Superior temporal gyrus (tissue), 1 donor: Measurements from ENCODE around the gene CIAO3.
A peak's percentile ranks its signal among the peaks of the same experiment; 100 is the strongest.
"Not testable (repeated sequence)": the region's sequence is repeated elsewhere in the genome, so short reads cannot be mapped to it uniquely, and the experiment has no call there.

Source experiments
- DNase-seq: peaks from one replicate; pipeline ENCODE4 v3.0.0-alpha.2; 2016; ENCODE audit errors: extremely low spot score

CIAO3 gene

DNA sequence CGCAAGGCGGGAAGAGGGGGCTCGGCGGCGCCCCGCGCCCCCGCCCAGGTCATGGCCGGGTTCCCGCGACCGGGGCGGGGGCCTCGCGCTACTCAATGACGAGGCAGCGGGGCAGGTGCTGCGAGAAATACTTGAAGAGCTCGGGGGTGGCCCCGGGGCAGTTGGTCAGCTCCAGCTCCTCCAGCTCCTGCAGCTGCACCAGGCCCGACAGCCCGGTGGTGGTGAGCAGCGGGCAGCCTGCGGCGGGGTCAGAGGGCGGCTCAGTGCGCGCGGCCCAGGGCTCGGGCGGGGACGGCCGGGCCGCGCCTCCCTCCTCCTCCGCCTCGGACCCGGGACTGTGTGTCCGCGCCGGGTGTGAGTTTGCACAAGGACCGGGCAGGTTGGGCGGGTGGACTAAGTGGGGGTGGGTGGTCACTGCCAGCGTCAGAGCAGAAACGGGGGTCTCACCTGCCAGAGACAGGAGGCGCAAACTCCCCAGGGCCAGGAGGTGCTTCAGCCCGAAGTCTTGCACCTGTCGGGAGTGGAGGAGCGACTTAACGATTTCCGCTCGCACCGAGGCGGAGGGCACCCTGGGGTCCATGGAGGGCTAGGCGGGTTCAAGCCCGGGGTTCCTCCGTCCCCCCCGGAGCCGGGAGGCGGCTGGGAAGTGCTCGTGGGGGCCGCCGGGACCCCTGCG, 46.5 kb downstream of the CIAO3 start:
- no peak for DNase-seq

DNA sequence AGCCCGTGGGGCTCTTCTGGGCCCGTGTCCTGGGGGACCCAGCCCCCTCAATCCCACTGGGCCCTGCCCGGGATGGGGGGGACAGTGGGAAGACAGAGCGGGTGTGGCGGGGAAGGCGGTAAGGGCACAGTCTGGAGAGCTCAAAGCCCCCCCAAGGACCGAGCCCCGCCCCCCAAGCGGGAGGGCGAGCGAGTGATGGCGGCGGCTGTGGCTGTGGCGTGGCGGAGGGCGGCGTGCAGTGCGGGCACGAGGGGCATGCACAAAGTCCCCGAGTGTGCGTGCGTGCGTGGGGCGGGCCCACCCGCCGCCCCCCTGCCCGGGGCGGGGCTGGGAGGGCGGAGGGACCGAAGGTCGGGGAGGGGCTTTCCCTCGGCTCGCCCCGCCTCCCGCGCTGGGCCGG, 47.0 kb downstream of the CIAO3 start:
- DNase-seq: no peak

DNA sequence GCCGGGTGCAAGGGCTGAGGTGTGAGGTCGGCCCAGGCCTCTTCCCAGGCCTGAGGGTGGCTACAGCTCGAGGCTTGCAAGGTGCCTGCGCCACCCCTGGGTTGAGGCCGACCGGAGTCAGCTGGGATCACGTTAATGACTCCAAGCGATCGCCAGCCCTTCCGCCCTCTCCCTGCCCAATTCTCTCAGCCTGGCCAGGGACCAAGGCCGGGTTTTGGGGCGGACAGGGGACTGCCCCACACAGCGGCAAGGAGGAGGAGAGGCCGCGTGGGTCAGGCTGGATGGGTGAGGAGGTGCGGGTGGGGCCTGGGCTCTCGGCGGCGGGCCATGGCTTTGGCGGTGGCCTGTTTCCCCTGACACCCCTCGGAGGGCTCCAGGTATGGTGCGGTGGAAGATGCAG, 47.4 kb downstream of the CIAO3 start:
- DNase-seq: no peak

DNA sequence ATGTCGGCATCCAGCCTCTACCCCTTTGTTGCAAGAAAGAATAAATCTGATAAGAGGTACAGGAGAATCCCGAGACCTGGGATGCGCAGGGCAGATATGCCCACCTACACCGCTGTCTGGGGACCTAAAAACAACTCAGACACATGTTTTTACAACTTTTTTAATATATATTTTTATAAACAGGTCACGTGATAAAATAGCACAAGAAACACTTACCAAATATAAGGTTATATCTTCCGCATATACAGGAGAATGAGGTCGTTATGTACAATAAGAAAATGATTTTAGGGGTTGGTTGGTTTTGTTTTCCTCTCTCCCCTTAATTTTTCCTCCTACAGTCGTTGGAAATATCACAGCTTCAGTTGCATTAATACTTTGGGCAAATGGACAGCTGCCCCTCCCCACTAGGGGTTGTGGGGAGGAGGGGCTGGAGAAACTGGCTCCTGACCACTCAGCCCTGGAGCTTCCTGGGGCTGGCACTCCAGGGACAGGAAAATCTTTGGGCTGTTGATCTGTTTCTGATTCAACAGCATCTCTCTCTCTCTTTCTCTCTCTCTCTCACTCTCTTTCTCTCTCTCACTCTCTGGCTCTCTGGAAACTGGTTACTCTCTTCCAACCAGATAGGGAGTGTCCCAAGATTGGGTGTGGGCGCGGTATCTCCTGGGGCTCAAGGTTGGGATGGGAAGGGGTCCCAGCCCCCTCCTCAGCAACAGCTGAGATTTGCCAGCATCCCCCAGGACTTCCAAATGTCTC, 48.3 kb downstream of the CIAO3 start:
- no peak for DNase-seq

DNA sequence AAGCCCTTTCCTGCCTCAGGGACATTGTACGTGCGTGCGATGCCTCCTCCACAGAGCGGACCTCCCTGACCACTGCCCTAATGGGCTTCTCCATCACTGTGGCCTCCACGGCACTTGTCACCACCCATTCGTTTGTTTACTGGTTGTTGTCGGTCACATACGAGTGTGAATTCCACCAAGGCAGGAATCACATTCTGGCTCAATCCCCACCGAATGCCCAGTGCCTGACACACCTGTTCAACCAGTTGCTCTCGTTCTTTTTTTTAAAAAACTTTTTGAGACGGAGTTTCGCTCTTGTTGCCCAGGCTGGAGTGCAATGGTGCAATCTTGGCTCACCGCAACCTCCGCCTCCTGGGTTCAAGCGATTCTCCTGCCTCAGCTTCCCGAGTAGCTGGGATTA, 49.6 kb downstream of the CIAO3 start:
- DNase-seq: not testable (repeated sequence)

DNA sequence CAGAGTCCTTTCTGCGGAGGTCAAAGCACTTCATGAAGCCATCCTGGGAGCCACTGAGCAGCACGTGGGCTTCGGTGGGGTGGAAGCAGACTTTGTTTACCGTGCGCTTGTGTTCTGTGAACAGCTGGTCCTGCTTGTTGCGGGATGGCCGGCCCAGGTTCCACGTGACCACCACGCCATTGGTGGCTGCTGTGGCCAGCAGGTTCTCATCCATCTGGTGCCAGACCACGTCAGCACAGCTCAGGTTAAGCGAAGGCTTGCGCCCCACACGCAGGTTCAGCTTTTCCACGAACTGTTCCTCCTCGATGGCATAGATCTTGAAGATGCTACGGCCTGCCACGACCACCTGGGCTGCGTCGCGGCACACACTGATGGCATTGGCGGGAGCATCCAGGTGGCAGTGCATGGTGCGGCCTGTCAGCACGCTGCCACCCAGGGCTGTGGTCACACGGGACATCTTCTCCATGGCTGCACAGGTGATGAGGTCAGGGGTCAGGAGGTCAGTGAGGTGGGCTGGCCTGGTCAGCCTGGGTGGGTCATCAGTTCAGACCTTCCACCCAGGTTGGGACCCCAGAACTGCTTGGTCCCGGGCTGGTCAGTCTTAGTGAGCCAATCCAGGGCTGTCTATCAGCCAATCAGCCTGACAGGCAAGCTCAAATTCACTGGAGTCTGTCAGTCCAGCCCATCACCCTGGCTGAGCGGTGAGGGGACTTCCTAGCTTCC, 51.5 kb downstream of the CIAO3 start:
- no peak for DNase-seq

DNA sequence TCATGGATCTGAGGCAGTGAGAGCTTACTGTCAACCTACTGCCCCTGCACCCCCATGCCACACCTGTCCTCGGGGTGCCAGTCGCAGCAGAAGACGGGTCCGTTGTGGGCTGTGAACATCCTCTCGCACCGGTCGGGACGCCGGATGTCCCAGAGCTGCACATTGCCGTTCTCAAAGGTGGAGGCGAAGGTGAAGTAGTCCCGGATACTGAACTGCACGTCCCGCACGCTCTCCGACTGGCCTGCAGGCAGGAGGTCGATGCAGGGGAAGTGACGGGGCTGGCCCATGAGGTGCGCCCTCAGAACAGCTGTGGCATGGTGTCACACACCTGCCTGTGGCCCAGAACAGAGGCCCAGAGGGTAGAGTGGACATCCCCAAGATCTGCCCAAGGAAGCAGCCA, 53.3 kb downstream of the CIAO3 start:
- DNase-seq: no peak

DNA sequence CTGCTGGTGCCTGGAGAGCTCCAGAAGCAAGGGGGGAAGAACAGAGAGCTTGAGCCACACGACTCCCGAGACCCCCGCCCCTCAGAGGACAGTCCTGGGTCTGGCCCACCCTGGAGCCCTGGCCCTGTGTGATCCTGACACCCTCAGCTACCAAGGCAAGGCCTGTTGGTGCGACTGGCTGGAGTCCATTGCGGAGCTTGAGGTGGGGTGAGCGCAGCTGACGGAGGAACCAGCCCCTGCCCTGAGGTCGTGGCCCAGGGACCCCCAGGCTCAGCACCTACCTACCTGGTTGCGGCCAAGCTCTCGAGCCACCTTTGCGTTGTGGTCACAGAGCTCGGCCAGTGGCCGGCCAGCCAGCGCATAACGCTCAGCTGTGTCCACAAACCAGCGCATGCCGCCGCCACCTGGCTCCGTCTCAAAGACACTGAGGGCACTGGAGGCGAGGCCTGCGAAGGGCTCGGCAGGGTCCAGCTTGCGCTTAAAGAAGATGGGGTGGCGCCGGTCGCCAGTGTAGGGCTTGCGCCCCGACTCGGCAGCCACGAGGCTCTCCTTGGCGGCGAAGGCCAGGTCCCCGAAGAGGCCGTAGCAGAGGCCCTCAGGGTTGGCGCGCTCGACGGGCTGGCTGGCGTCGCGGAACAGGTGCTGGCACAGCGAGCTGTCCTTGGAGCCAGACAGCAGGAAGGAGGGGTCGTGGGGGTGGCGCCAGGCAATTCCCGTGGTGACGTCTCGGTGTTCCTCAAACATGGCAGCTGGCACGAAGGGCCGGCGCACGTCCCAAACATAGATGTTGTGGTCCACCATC, 54.1 kb downstream of the CIAO3 start:
- no peak for DNase-seq

DNA sequence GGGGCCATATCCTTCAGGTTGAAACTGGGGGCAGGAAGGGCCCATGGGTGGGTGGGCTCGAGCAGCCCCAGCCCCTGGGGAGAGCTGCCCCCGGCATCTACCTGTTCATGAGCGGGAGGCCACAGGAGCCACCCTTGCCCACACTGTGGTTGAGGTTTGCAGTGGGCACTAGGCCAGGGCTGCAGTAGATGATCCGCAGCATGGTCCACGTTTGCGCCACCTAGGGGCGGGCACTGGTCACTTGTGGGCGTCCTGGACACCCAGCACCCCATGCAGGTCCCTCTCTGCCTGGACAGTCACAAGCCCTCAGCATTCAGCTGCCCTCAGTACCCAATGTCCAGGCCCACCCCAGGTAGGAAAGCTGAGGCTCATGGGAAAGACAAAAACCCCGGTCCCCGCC, 54.8 kb downstream of the CIAO3 start:
- DNase-seq: no peak

DNA sequence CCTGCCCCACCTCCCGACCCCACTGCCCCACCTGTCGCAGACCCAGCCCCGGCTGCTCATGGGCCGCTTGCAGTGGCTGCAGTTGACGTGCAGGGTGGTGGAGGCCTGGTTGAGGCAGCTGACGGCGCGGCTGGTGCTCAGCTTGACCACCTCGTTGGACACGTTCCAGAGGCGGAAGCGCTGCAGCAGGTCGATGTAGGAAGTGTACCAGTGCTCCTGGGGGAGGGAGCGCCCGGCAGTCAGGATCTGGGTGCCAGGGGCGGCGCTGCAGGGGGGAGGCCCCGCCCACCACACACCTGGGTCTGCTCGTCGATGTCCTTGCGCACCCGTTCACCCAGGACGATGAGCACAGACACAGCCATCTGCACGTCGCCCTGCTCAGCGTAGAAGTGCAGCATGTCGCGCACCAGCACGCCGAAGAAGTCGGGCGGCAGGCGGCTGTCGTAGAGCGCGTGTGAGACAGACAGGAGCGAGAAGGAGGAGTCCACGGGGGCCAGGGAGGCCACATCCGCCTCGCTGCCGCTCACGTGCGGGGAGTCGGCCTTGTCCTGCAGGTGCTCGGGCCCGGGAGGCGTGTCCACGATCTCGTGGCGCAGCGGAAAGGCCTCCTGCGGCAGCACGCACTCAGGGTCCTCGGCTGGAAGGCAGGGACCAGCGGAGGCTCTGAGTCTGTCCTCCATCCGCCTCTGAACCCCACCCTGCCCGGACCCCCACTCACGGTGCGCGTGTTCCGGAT, 55.7 kb downstream of the CIAO3 start:
- no peak for DNase-seq

DNA sequence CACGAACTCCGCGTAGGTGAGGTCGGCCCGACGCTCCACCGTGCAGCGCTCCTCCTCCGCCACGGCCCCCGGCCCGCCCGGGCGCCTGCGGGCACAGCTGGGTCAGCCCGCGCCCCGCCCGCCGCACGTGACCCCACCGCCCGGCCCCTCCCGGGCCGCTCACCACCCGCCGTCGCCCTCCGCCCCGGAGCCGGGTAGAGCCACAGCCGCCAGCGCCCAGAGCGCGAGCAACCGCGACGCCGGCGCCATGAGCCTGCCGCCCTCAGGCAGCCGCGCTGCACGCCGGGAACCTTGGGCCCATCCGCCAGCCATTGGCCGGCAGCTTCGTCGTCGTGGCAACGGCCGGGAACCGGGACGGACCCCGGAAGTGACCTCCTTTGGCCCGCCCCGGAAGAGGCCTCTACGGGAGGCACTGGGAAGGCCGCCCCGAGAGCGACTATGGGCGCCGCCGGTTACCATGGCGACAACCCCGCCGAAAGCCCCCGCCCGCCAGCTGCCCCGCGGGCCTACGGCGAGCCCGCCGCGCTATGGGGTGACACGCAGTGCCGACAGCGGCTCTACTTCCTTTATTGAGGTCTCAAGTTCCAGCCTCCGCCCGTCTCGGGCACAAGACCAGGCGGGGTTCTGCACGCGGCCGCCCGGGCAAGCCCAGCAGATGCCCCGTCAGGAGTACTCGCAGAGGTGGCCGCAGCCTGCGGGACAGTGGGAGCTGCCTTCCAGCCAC, 56.6 kb downstream of the CIAO3 start, which contains the start of gene JMJD8:
TSS of gene JMJD8 (minus strand) at position 264 of the 724 bp plus-strand sequence. CDS start at position 249, 15 bp downstream.
- DNase-seq: peak; percentile 97

DNA sequence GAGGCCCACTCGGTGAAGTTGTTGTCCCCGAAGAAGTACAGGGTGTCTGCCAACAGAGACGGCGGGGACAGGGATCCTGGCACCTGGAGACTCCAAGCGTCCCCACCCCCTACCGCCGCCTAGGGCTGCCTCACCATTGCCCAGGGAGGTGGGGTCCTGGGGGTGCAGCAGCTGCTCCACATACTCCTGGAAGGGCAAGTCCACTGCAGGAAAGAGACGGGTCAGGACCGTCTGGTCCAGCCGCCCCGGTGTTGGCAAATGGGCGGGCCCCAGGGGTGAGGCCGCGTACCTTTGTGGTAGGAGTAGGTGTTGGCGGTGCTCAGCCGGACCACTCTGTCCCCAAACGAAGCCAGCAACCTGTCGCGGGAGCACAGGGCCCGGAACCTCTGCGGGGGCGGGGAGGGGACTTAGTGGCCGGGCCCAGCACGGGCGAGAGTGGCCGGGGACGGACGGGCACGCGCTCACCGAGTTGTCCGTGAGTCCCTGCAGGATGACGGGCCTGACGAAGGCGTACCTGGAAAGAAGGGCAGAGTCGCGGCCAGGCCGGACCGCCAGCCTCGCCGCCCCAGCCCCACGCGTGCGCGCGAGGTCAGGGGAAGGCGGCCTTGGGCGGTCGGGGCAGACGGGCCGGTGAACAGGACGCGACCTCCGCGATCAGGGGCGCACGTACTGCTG, 57.3 kb downstream of the CIAO3 start:
- DNase-seq: no peak

DNA sequence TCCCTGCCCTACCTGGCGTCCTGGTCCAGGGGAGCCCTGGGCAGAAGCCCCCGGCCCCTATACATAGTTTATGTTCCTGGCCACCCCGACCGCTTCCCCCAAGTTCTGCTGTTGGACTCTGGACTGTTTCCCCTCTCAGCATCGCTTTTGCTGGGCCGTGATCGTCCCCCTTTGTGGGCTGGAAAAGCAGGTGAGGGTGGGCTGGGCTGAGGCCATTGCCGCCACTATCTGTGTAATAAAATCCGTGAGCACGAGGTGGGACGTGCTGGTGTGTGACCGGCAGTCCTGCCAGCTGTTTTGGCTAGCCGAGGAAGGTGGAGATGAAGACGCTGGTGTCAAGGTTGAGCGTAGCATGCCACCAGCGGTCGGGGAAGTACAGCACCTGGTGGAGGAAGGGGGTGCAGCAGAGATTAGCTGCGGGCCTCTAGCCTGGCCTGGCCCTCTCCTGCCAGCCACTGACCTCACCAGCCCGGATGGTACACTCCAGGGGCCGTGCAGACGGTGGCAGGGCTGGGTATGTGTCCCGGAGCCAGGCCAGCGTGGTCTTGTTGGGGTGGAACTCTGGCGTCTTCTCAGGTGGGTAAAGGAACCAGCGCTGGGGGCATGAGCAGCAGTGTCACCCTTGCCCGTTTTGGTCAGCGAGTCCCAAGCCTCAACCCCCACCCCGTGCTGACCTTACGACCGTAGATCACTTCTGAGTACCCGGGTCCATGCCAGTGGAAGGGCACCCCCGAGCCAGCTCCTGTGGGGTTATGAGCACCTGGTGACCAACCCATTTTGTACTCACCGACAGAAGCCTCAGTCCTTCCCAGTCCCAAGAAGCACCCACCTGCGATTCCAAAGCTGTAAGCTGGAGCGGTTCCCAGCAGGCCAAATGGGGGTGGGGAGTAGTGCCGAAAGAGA, 58.1 kb downstream of the CIAO3 start:
- no peak for DNase-seq

DNA sequence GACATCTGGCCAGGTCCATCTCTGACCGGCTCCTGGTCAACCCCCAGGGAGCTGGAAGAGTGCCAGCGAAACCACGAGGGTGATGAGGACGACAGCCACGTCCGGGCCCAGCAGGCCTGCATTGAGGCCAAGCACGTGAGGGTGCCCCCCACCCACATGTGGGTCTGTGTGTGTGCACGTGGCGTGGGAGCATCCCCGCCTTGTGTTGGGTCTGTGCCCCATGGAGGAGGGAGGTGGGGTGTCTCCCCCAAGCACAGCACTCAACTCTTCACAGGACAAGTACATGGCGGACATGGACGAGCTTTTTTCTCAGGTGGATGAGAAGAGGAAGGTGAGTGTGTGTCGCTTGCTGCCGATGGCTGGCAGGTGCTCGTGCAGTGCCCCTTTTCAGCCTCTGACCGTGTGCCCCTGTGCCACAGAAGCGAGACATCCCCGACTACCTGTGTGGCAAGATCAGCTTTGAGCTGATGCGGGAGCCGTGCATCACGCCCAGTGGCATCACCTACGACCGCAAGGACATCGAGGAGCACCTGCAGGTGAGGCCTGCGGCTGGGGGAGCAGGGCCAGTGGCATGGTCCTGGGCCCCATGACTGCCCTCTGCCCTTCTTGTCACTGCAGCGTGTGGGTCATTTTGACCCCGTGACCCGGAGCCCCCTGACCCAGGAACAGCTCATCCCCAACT, 58.9 kb downstream of the CIAO3 start:
- no peak for DNase-seq

DNA sequence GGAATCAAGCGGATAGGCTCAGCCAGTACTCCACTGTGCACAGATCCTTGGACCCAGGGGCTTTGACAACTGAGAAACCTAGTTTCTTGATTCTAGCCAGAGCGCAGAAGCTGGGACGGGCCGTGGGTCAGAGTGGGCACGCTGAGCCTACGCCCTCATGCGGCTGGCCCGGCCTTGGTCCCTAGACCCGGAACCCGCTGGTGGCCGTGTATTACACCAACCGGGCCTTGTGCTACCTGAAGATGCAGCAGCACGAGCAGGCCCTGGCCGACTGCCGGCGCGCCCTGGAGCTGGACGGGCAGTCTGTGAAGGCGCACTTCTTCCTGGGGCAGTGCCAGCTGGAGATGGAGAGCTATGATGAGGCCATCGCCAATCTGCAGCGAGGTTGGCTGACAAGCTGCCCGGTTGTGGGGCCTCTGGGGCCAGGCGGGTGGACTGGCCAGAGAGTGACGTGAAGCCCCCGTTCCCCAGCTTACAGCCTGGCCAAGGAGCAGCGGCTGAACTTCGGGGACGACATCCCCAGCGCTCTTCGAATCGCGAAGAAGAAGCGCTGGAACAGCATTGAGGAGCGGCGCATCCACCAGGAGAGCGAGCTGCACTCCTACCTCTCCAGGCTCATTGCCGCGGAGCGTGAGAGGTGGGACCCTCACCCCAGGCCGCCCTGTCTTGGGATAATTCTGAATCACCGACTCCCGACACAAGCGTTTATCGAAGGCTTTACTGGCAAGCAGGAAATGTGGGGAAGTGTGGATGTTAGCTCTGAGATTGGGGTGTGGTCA, 59.6 kb downstream of the CIAO3 start:
- no peak for DNase-seq

DNA sequence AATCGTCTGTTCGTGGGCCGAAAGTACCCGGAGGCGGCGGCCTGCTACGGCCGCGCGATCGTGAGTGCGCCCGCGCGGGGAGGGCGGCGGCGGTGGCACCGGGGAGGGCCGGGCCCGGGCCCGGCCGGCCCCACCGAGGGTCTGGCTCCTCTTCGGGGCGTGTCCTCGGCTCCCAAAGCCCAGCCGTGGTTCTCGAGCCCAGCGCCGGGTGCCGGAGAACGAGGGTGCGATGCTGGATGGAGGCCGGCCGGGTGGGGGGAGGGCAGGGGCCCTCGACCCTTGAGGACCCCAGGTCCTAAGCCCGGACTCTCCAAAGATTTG, 60.2 kb downstream of the CIAO3 start:
- no peak for DNase-seq

DNA sequence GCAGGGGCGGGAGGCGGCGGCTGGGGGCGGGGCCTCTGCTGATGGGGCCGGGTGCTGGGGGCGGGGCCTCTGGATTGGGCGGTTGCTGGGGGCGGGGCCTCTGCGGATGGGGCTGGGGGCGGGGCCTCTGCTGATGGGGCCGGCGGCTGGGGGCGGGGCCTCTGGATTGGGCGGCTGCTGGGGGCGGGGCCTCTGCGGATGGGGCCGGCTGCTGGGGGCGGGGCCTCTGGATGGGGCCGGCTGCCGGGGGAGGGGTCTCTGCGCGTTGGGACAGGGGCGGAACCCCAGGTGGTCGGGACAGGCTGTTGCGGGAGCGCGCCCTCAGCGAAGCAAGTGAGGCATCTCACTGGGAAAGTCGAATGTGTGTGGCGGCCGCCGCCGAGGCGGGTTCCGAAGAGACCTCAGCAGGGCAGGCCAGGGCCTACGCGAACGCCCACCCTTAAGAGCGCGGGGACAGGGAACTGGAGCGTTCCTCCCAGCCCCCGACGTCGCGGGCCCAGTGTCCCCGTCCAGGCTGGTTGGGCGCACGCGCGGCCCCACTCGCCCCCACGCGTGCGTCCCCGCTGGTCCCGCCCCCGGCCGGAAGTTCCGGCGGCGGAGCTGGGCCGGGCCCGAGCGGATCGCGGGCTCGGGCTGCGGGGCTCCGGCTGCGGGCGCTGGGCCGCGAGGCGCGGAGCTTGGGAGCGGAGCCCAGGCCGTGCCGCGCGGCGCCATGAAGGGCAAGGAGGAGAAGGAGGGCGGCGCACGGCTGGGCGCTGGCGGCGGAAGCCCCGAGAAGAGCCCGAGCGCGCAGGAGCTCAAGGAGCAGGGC, 60.8 kb downstream of the CIAO3 start, which contains the start of gene STUB1:
TSS of gene STUB1 (plus strand) at position 597 of the 811 bp plus-strand sequence. CDS start at position 713, 116 bp downstream.
- DNase-seq: peak; percentile 74
